ENCODE measurements around the gene FDXR. TPM values are rescaled to one million over a fixed set of nuclear protein-coding genes. Genes with fewer than 3 reads are reported as not detected.
"Not testable (repeated sequence)": the region's sequence is repeated elsewhere in the genome, so short reads cannot be mapped to it uniquely, and the experiment has no call there.

FDXR gene
- total RNA-seq, 3 donors from 2014 or later: 6.1 to 12.0 (median 7.0) TPM

GRCh38 chr17:74870512-74870911, 2.3 kb downstream of the FDXR start:
- ATAC-seq: no peak
- no peaks in the 10 kb centered on the region for H3K27me3 Mint-ChIP-seq (ENCODE audit: low read depth)
- H3K36me3 Mint-ChIP-seq (ENCODE audit: insufficient read depth): no peaks in the 10 kb centered on the region
- no peaks in the 10 kb centered on the region for H3K9me3 Mint-ChIP-seq
- no peak for DNase-seq
- peaks cover 19% of the 10 kb centered on the region for H3K4me1 Mint-ChIP-seq (ENCODE audit: low read depth)
- H3K4me3 Mint-ChIP-seq: no peak overlapping the region

GRCh38 chr17:74870028-74870427, 2.8 kb downstream of the FDXR start:
- peaks cover 19% of the 10 kb centered on the region for H3K4me1 Mint-ChIP-seq (ENCODE audit: low read depth)
- H3K9me3 Mint-ChIP-seq; H3K27me3 Mint-ChIP-seq (ENCODE audit: low read depth): not testable (repeated sequence)

GRCh38 chr17:74868908-74869255, 3.9 kb downstream of the FDXR start:
- Mint-ChIP-seq H3K4me1 (ENCODE audit: low read depth) (peaks cover 19% of the 10 kb centered on the region), H3K36me3 (ENCODE audit: insufficient read depth) (no peaks in the 10 kb centered on the region), H3K9me3 (no peaks in the 10 kb centered on the region), H3K27me3 (ENCODE audit: low read depth) (no peaks in the 10 kb centered on the region), H3K4me3 (no peak overlapping the region)
- ATAC-seq (no peak), DNase-seq (no peak)

More at GRCh38 chr17:74870028-74870427, 2.8 kb downstream of the FDXR start:
- H3K4me3 Mint-ChIP-seq; H3K36me3 Mint-ChIP-seq (ENCODE audit: insufficient read depth); ATAC-seq; DNase-seq: not testable (repeated sequence)

GRCh38 chr17:74868251-74868907, 4.4 kb downstream of the FDXR start:
- ATAC-seq (no peak), DNase-seq (no peak)
- no peak overlapping the region for H3K4me3 Mint-ChIP-seq
- H3K9me3 Mint-ChIP-seq: no peaks in the 10 kb centered on the region
- no peaks in the 10 kb centered on the region for H3K36me3 Mint-ChIP-seq (ENCODE audit: insufficient read depth)
- no peaks in the 10 kb centered on the region for H3K27me3 Mint-ChIP-seq (ENCODE audit: low read depth)
- H3K4me1 Mint-ChIP-seq (ENCODE audit: low read depth): peaks cover 15% of the 10 kb centered on the region

- Mint-ChIP-seq H3K9me3 (no peaks in the 10 kb centered on the region), H3K27me3 (ENCODE audit: low read depth) (peaks cover 7% of the 10 kb centered on the region), H3K4me1 (ENCODE audit: low read depth) (peaks cover 9% of the 10 kb centered on the region), H3K36me3 (ENCODE audit: insufficient read depth) (no peaks in the 10 kb centered on the region), H3K4me3 (no peak overlapping the region)
- ATAC-seq (no peak), DNase-seq (no peak)
These were observed 6.5 kb downstream of the FDXR start for GRCh38 chr17:74866198-74866835.

- no peak for ATAC-seq
- no peak overlapping the region for H3K4me3 Mint-ChIP-seq
- peaks cover 11% of the 10 kb centered on the region for H3K27me3 Mint-ChIP-seq (ENCODE audit: low read depth)
- DNase-seq: no peak
- H3K9me3 Mint-ChIP-seq: no peaks in the 10 kb centered on the region
- H3K4me1 Mint-ChIP-seq (ENCODE audit: low read depth): peaks cover 9% of the 10 kb centered on the region
- no peaks in the 10 kb centered on the region for H3K36me3 Mint-ChIP-seq (ENCODE audit: insufficient read depth)
These were observed 7.1 kb downstream of the FDXR start for GRCh38 chr17:74865504-74866197.

GRCh38 chr17:74864866-74865395, 7.9 kb downstream of the FDXR start:
- Mint-ChIP-seq H3K9me3 (no peaks in the 10 kb centered on the region), H3K4me3 (no peak overlapping the region), H3K27me3 (ENCODE audit: low read depth) (peaks cover 18% of the 10 kb centered on the region), H3K4me1 (ENCODE audit: low read depth) (peaks cover 13% of the 10 kb centered on the region), H3K36me3 (ENCODE audit: insufficient read depth) (no peaks in the 10 kb centered on the region)
- peak; percentile 72 for DNase-seq
- ATAC-seq: peak; percentile 47 to 58

GRCh38 chr17:74864297-74864865, 8.4 kb downstream of the FDXR start:
- peaks cover 18% of the 10 kb centered on the region for H3K27me3 Mint-ChIP-seq (ENCODE audit: low read depth)
- DNase-seq (no peak), ATAC-seq (no peak)
- no peaks in the 10 kb centered on the region for H3K36me3 Mint-ChIP-seq (ENCODE audit: insufficient read depth)
- no peak overlapping the region for H3K4me3 Mint-ChIP-seq
- no peaks in the 10 kb centered on the region for H3K9me3 Mint-ChIP-seq
- peaks cover 13% of the 10 kb centered on the region for H3K4me1 Mint-ChIP-seq (ENCODE audit: low read depth)

GRCh38 chr17:74863420-74864296, 9.1 kb downstream of the FDXR start:
- ATAC-seq (no peak), DNase-seq (no peak)
- no peaks in the 10 kb centered on the region for H3K9me3 Mint-ChIP-seq
- peaks cover 24% of the 10 kb centered on the region for H3K27me3 Mint-ChIP-seq (ENCODE audit: low read depth)
- no peak overlapping the region for H3K4me3 Mint-ChIP-seq
- no peaks in the 10 kb centered on the region for H3K36me3 Mint-ChIP-seq (ENCODE audit: insufficient read depth)
- H3K4me1 Mint-ChIP-seq (ENCODE audit: low read depth): peaks cover 18% of the 10 kb centered on the region

- no peak for DNase-seq
- H3K36me3 Mint-ChIP-seq (ENCODE audit: insufficient read depth): no peaks in the 10 kb centered on the region
- no peaks in the 10 kb centered on the region for H3K9me3 Mint-ChIP-seq
- H3K4me3 Mint-ChIP-seq: no peak overlapping the region
- ATAC-seq: no peak
- peaks cover 28% of the 10 kb centered on the region for H3K27me3 Mint-ChIP-seq (ENCODE audit: low read depth)
- H3K4me1 Mint-ChIP-seq (ENCODE audit: low read depth): peaks cover 18% of the 10 kb centered on the region
These were observed 9.9 kb downstream of the FDXR start for GRCh38 chr17:74862919-74863318.

- DNase-seq (peak; percentile 61), ATAC-seq (peak; percentile 55 to 64)
- Mint-ChIP-seq H3K4me3 (no peak overlapping the region), H3K36me3 (ENCODE audit: insufficient read depth) (no peaks in the 10 kb centered on the region), H3K27me3 (ENCODE audit: low read depth) (peaks cover 33% of the 10 kb centered on the region), H3K4me1 (ENCODE audit: low read depth) (peaks cover 18% of the 10 kb centered on the region), H3K9me3 (no peaks in the 10 kb centered on the region)
These were observed 10.5 kb downstream of the FDXR start for GRCh38 chr17:74862108-74862901.

GRCh38 chr17:74861662-74862107, 11.1 kb downstream of the FDXR start:
- H3K4me1 Mint-ChIP-seq (ENCODE audit: low read depth): peaks cover 18% of the 10 kb centered on the region
- ATAC-seq (peak; percentile 17 to 34), DNase-seq (no peak)
- peaks cover 39% of the 10 kb centered on the region for H3K27me3 Mint-ChIP-seq (ENCODE audit: low read depth)
- H3K36me3 Mint-ChIP-seq (ENCODE audit: insufficient read depth): no peaks in the 10 kb centered on the region
- no peaks in the 10 kb centered on the region for H3K9me3 Mint-ChIP-seq
- peak overlapping the region; percentile 47 for H3K4me3 Mint-ChIP-seq
